SIG-M5 treated with dmso at 0.1 percent for 504 hours (cell line): ENCODE measurements around the gene GATM.

ENCODE experiments used
- DNase-seq: peaks from one replicate; lab custom pipeline; 2025; ENCODE audit not compliant: unreplicated experiment; lab: John Stamatoyannopoulos, UW

GATM gene, protein sequence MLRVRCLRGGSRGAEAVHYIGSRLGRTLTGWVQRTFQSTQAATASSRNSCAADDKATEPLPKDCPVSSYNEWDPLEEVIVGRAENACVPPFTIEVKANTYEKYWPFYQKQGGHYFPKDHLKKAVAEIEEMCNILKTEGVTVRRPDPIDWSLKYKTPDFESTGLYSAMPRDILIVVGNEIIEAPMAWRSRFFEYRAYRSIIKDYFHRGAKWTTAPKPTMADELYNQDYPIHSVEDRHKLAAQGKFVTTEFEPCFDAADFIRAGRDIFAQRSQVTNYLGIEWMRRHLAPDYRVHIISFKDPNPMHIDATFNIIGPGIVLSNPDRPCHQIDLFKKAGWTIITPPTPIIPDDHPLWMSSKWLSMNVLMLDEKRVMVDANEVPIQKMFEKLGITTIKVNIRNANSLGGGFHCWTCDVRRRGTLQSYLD

GRCh38 chr15:45378149-45378912, at the start of gene GATM:
TSS of gene GATM (minus strand) at chr15:45378544. CDS start at chr15:45378453, 91 bp downstream.
- peak; percentile 26 for DNase-seq

DNA sequence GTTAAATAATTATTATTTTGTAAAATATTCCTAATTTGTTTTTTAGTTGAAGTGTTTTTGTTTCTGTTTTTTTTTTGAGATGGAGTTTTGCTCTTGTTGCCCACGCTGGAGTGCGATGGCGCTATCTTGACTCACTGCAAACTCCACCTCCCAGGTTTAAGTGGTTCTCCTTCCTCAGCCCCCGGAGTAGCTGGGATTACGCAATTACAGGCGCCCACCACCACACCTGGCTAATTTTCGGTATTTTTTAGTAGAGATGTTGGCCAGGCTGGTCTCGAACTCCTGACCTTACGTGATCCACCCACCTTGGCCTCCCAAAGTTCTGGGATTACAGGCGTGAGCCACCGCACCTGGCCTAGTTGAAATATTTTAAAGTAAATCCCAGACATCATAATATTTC, 48.7 kb upstream of the GATM start:
- DNase-seq, result no peak

GRCh38 chr15:45425135-45425534, 46.8 kb upstream of the GATM start:
- no peak for DNase-seq

DNA sequence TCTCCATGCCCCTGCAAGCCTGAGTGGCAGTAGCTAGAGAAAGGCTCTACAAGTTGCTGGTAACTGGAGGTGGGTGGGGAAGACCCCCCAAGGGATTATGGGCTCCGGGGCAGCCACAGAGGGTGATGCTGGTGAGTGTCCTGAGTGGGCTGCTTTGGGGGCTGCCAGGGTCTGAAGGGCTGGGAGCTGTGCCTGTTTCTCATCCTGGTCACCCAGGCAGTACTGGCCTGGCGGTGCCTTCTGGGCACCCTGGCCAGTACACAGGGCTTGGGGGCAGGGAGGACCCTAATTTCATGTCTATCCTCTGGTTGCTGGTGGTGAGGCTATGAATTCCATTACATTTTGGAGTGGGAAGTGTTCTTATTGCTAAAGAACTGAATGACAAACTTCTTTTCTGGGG, 46.1 kb upstream of the GATM start:
- no peak for DNase-seq

DNA sequence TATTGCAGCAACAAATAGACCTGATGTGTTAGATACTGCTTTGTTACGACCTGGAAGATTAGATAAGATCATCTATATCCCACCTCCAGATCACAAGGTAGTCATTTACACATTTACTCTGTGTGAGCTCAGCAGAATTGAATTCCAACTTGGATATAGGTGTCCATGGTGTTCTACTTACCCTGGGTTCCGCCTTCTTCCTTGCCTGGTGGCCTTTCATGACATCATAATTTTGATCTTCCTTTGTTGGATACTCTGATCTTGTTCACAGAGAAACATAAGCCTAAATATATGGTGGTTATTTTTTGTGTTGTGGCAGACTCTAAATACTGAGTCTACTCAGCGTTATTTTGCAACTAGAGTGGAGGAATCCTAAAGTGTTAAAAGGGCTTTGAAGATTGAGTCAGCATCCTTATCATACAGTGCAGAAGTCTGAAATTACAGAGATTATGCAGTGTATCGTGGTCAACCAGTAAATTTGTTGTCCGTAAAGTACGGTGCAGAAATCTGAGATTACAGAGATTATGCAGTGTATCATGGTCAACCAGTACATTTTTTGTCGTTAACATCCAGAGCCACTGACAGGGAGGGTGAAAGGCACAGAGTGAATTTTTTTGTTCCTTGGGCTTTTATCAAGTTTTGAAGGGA, 39.1 kb upstream of the GATM start:
- no peak for DNase-seq

- DNase-seq, result no peak
These were observed 36.0 kb upstream of the GATM start for GRCh38 chr15:45414215-45414885.

DNA sequence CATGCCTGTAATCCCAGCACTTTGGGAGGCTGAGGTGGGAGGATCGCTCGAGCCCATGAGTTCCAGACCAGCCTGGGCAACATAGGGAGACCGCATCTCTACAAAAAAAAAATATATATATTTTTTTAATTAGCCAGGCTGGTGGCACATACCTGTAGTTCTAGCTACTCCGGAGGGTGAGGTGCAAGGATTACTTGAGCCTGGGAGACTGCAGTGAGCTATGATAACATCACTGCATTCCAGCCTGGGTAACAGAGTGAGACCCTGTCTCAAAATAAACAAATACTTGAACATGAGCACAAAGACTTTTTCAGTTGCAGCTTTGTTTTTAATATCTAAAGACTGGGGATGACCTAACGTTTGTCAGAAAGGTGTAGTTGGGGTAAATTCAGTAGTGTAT, 31.3 kb upstream of the GATM start:
- no peak for DNase-seq

- DNase-seq, result no peak
These were observed 29.4 kb upstream of the GATM start for GRCh38 chr15:45407786-45408185.

GRCh38 chr15:45402955-45403877, 24.9 kb upstream of the GATM start:
- peak; percentile 29 for DNase-seq

DNA sequence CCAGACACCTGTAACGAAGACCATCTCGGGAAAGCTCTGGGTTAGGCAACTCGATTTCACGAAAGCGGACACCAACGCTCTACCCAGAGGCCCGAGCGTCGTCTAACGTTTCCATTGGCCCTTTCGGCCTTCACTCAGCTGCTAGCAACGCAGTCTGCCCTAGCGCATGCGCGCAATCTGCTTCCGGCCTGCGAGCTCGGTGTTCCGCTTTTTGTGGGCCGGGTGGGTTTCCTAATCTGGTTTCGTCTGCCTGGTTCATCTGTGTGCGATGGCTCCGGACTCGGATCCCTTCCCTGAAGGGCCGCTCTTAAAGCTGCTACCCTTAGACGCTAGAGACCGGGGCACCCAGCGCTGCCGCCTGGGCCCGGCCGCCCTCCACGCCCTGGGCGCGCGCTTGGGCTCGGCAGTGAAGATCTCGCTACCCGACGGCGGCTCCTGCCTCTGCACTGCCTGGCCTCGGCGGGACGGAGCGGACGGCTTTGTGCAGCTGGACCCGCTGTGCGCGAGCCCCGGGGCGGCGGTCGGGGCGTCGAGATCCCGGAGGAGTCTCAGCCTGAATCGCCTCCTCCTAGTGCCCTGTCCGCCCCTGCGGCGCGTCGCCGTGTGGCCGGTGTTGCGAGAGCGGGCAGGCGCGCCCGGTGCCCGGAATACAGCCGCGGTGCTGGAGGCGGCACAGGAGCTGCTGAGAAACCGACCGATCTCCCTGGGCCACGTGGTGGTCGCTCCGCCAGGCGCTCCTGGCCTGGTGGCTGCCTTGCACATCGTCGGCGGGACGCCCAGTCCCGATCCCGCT, 24.0 kb upstream of the GATM start:
- DNase-seq, result peak; percentile 96

GRCh38 chr15:45401665-45402161, 23.4 kb upstream of the GATM start:
- DNase-seq, result no peak

GRCh38 chr15:45399381-45400212, 21.3 kb upstream of the GATM start:
- DNase-seq, result peak; percentile 49

GRCh38 chr15:45397116-45397665, 18.8 kb upstream of the GATM start:
- no peak for DNase-seq

DNA sequence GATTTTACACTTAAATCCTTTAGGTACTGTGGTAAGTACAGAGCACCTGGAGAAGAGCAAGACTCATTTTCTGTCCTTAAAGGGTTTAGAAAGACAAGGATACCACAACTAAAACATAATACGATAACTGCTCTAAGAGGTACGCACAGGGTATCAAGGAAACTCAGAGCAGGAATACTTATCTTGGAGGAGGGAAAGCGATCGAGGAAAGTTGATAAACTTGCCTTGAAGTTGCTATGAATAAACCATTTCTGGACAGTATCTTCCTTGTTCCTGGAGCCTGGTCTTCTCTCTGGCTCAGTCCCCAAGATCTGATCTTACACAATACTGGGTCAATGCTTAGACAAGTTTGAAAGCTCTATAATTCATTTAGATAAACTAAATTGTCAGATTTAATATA, 17.6 kb upstream of the GATM start:
- no peak for DNase-seq

DNA sequence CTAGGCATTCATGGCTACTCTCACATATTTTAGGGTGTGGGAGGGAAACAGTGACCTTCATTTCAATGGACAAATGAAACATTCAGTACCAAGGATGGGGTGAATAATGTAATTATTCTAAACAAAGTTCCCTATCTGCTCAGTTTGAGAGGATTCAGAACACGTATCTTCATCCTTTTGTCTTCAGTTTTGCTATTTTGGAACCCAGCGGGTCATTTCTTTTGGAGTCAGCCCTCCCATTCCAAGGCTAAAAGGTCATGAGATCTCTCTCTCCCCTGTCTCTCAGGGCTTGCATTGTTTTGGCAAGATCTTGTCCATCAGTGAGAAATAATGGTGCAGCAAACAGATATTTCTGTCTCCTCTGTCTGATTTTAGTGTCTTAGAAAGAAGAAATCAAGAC, 16.3 kb upstream of the GATM start:
- DNase-seq, result no peak

GRCh38 chr15:45393851-45394250, 15.5 kb upstream of the GATM start:
- peak; percentile 20 for DNase-seq

DNA sequence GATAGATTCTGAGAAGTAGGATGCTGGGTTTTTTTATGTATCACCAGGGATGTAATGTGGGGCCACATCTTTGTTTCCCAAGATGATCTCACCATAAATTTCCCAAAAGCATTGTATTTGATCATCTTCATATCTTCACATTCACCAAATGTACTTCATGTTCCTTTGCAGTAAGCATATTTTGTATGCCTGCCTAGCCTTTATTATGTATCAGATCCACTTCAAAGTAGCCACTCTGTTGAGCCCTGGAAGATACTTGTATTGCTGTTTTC, 14.2 kb upstream of the GATM start:
- DNase-seq, result no peak
